ENCODE measurements around the gene VHLL.

The VHLL gene

GRCh38 chr1:156249593-156249992 lies 49.5 kb downstream of the VHLL start:
- no peak for FAIRE-seq
